22Rv1 (cell line): ENCODE data around the gene FGFR3.

Experiments
- H3K27ac ChIP-seq: fragments of 450-650 bp; 2 replicates; pipeline ENCODE4 v1.5.1; 2017
- ZFX ChIP-seq: fragments of 450-650 bp; IDR thresholded peaks from 2 replicates; pipeline ENCODE4 v1.6.1; 2017; ENCODE audit warnings: antibody characterized with exemption, borderline replicate concordance
- TF ChIP-seq, protein P1 (sequence below): fragments of 450-650 bp; IDR thresholded peaks from 2 replicates; pipeline ENCODE4 v1.5.1; 2017; ENCODE audit warnings: mild to moderate bottlenecking

The FGFR3 gene

GRCh38 chr4:1746919-1747602, 46.0 kb upstream of the FGFR3 start:
- no peak for TF ChIP-seq ZFX
- TF ChIP-seq, protein P1, sequence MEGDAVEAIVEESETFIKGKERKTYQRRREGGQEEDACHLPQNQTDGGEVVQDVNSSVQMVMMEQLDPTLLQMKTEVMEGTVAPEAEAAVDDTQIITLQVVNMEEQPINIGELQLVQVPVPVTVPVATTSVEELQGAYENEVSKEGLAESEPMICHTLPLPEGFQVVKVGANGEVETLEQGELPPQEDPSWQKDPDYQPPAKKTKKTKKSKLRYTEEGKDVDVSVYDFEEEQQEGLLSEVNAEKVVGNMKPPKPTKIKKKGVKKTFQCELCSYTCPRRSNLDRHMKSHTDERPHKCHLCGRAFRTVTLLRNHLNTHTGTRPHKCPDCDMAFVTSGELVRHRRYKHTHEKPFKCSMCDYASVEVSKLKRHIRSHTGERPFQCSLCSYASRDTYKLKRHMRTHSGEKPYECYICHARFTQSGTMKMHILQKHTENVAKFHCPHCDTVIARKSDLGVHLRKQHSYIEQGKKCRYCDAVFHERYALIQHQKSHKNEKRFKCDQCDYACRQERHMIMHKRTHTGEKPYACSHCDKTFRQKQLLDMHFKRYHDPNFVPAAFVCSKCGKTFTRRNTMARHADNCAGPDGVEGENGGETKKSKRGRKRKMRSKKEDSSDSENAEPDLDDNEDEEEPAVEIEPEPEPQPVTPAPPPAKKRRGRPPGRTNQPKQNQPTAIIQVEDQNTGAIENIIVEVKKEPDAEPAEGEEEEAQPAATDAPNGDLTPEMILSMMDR: no peak
- H3K27ac ChIP-seq: no peak overlapping the region

- no peak for TF ChIP-seq ZFX
- TF ChIP-seq, protein P1: no peak
- H3K27ac ChIP-seq: no peak overlapping the region
Observed at GRCh38 chr4:1747603-1747967, 45.5 kb upstream of the FGFR3 start.

DNA sequence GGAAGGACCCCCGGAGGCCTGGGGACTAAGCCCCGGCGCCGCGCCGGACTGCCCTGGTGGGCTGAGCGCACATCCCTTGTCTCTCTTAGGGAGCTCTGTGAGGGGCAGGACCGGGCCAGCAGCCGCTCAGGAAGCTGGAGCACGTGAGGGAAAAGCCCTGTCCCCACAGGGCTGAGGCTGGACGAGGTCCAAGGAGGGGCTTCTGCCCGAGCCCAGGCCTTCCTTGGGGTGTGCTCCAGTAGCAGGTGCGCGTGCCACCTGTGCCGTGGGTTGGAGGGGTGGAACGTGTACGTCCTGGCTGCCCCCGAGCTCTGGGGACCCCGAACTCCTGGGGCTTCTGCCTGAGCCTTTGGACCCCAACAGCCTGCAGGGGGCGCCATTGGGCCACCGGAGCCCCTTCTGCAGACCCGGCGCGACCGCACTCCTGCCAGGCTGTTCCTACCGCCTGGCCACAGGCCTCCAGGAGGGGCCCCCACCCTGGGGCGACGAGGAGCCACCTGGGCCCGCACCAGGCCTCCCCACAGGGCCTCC, 44.6 kb upstream of the FGFR3 start:
- H3K27ac ChIP-seq: no peak overlapping the region
- TF ChIP-seq, protein P1: peak; percentile 87
- TF ChIP-seq ZFX: no peak

DNA sequence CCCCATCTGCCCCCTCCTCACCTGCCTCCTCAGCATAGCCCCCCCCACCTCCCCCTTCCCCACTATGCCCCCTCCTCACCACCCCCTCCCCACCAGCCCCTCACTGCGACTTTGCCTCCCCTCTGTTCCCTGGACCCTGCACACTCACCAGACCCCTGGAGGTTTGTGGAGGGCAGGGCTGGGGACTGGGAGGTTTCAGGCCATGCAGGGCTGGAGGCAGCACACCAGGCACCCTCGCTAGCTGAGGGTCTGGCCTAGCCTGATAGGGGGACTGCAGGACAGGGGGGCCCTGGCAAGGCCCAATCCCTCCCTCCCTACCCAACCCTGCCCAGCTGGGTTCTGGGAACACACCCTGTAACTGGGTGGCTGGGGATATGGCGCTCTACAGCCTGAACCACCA, 43.7 kb upstream of the FGFR3 start:
- no peak for TF ChIP-seq ZFX
- TF ChIP-seq, protein P1: no peak
- no peak overlapping the region for H3K27ac ChIP-seq

DNA sequence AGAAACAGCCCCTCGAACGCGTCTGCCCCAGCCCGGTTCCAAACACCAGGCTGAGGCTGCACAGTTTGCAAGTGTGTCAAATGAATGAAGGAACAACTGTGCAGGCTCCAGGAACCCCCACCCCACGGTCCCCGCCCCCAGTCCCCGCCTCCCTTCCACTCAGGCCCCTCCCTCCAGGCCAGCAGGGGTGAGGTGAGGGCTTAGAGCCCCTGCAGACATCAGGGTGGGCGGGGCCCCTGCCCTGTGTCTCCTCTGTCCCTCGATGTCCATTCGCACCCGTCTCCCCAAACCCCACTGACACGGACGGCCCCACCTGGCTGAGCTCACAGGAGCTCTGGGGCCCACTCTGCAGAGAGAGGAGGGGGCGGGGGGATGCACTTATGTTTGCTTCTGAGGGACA, 43.3 kb upstream of the FGFR3 start:
- H3K27ac ChIP-seq: no peak overlapping the region
- TF ChIP-seq, protein P1: no peak
- no peak for TF ChIP-seq ZFX

DNA sequence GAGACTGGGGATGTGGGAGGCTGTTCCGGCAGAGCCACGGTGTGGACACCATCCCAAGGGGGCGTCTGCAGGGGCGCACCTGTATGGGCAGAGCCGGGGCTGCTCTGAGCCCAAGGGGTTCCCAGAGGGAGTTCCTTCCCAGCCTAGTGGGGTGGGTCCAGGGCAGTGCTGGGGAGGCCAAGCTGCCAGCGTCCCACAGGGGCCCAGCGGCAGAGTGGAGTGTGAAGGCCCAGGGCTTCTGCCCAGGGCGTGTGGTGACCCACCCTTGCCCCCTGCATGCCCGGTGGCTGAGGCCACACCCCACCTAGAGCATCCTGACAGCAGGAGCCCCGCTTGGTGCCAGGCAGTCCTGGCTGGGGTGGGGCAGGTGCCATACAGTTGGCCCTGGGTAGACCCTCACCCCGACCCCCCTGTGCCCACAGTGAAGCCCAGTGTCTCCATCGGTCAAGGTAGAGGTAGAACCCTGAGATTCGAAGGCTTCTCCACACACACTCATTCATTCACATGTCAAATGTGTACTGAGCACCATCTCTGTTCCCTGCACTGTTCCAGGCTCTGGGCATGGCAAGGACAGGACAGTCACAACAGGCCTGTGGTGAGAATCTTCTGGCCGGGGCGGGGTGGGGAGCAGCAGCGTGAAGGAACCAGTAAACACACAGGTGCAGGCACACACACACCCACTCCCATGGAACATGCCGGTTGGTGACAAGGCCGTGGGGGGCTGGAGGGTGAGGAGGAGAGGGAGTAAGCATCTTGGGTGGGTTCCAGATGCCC, 42.5 kb upstream of the FGFR3 start:
- TF ChIP-seq, protein P1: no peak
- no peak for TF ChIP-seq ZFX
- H3K27ac ChIP-seq: no peak overlapping the region
